C1 segment of cervical spinal cord (tissue), 14 donors: ENCODE measurements around the gene ANK2.
"Not testable (repeated sequence)": the region's sequence is repeated elsewhere in the genome, so short reads cannot be mapped to it uniquely, and the experiment has no call there.

ENCODE experiments used
- DNase-seq, 14 donors: peaks; one replicate each; lab custom pipeline; 2025; lab: John Stamatoyannopoulos, UW

ANK2 gene

DNA sequence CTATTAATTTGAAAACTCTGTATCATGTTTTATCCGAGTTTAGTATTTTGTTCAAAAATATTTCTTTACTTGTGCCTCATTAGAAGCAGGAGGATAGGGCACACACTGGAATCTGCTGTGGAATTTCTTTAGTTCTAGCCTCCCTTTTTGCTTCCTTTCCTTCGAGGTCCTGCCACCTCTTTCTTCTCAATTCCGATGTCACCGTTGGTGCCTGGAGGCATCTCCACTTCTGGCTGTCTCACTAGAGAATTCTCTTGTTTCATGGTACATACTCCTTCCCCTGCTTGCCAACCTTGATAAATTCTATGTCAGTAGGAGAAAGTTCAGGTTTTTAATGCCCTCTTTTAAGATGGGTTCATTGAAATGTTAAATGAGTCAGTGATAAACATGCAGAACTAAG is 140.1 kb downstream of the ANK2 start:
- DNase-seq = no peak

DNA sequence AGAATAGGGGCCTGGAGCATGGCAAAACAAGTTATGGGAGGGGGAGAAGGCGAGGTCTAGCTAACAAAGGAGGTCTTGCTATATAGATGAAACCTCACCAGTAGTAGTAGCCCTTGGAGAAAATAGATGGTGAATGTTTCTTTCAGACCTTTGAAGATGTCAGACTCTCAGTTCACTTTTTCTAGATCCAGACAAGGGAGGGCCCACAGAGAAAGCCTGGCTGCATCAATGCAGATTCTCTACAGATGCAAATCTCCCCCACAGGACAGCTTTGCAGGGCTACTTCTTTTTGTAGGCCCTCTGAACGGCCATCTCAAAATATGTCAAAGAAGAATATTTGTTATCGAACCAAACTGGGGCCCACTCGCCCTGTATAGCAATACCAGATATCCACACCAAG is 159.7 kb downstream of the ANK2 start:
- DNase-seq = no peak

DNA sequence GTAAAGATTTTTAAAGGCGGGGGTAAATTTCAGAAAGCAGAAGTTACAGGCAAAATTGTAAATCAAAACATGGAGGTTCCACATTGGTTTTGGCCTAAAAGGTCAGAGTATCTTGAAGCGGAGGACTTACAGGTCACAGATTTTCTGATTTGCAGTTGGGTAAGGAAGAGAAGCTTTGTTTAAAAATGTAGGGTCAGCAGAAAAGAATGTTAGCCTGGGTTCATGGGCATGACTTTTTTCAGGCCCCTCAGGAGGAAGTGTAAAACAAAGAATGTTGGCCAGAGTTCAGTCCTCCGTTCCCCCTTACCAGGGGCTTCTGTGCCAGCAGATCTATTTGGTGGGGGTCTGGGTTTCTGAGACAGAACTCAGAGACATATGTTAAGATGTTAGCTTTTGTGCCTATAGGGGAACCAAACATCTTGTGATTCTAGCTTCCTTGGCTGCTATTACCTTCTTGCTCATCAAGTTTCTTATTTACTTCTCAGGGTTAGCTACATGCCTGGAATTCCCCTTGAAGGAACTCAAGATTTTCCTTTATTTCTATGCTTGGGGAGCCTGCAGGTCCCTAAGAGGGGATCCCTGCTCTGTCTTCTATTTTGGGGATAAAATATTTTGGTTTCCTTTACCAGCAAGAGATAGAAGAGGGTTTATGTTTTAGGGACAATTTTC is 160.3 kb downstream of the ANK2 start:
- DNase-seq = no peak

DNA sequence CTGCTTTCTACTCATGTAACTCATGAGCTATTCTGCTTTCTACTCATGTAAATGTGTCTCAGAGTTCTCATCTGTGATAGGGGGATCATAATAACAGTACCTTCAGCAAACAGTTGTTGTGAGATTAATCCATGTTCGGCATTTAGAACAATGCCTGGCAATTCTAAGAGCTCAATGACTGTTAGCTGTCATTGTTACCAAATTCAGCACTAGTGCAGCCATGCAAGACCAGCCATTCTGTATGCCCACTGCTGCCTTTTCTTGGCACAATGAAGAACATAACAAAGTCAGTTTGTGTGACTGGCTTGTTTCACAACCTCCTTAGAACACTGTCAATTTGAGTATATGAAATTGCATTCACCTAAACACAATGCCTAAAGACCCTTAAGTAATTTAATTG is 163.2 kb downstream of the ANK2 start:
- peak in 1 of 14 donors; percentile 1 for DNase-seq

DNA sequence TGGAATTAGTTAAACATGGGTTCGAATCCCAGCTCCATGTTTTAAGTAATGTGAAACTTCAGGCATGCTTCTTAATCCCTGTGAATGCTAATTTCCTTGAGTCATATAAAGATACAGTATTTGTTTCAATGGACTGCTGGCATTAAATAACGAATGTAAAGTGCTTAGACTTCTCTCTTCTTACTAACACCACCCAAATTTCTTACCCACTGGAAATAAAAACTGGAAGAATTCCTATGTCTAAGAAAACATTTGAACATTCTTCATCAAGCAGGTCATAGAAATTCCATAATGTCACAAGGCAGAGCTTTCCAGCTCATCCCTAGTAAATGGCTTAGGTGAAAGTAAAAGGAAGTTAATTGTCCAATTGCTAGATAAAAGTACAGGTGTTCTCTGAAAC is 172.5 kb downstream of the ANK2 start:
- DNase-seq = no peak

DNA sequence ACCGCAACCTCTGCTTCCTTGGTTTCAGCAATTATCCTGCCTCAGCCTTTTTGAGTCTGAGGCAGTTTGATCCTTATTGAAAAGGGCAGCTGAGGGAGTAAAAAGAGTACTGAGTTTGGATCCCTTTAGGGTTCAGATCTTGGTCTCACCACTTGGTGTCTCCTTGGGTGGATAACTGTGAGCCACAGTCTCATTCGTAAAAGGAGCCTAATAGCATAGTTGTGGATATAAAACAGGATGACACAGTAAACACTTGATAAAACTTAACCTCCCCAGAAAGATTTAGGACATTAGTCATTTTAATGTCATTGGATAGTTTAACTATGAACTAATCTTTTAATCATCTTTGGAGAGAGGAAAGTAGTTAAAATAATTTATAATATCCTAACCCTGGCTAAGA is 173.0 kb downstream of the ANK2 start:
- DNase-seq = no peak

DNA sequence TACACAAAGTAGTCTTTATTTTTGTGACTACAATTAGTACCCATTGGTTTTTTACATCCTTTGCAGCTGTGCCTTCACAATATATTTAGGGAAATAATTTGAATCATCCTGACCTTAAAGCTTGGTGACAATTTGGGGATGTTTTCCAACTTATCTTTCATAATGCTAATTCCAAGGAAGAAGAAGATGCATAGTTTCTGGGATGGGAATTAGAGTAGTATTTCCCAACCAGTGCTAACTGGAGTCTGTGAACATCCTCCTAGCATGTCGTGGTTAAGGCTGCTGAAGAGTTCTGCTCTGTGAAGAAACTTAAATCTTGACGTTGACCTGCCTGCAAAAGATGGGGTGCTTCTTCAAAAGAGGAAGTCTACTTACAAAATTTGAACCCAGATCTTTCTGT is 173.5 kb downstream of the ANK2 start:
- DNase-seq = no peak

DNA sequence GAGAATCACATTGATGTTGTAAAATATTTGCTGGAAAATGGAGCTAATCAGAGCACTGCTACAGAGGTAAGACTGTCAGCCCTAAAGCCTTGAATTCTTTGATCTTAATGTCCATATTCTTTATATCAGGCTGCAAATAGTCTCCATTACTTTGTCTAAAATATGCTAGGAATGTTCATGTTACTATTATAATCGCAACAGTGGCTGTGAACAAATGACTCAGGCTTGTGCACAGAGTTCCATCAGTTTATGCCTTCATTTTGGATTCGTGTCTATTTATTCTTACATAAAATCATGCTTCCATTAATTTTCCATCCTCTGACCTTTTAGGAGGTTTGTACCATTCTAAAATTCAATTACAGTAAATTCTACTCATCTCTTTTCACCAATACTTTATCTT is 182.7 kb downstream of the ANK2 start:
- no peak for DNase-seq

DNA sequence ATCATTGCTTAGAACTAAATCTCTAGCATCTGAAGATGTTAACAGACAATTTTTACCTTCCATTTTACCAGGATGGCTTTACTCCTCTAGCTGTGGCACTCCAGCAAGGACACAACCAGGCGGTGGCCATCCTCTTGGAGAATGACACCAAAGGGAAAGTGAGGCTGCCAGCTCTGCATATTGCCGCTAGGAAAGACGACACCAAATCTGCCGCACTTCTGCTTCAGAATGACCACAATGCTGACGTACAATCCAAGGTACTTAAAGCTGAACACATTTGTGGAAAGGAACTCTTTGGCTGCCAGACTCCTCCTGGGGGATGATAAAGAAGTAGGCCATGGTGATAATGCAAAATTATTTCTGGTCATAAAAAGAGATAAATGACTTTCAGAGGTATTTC is 187.5 kb downstream of the ANK2 start:
- no peak for DNase-seq

DNA sequence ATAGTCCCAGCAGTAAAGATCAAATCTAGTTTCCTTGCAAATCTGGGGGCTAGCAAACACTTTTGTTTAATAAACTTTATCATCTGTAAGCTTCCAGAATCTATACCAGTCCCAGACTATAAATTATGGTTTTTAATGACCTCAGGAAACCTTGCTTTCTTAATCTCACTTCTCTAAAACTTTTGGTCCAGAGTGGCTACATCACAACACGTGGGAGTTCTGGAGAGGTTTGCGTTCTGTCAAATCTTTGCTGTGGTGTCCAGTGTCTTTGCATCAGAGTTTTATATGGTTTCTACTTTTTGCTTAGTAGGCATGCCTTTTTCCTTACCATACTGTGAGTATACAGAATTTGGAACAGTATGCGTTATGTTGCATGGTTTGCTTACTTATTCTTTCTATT is 193.9 kb downstream of the ANK2 start:
- DNase-seq = no peak

DNA sequence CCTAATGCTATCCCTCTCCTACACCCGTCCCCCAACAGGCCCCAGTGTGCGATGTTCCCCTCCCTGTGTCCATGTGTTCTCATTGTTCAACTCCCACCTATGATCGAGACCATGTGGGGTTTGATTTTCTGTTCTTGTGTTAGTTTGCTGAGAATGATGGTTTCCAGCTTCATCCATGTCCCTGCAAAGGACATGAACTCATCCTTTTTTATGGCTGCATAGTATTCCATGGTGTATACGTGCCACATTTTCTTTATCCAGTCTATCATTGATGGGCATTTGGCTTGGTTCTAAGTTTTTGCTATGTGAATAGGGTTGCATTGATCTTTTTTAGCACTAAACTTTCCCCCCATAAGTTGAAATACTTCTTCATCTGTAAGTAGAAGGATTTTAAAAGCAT is 195.3 kb downstream of the ANK2 start:
- not testable (repeated sequence) for DNase-seq

DNA sequence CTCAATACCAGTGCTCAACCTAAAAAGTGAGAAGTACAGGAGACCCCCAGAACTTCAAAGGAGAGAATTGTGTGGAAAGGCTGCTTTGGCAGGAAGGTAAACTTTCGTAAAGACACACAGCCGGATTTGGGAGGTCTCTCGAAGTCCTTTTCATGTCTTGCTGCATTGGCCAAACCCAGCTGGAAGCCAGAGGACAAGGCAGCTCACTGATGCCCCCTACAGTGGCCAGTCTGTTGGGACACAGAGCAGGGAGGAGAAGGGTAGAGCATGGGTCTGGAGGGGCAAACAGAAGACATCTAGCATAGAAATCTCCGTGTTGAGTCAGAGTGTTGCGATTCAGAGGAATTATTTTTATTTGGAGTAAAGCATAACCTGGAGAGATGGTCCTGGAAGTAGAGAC is 198.9 kb downstream of the ANK2 start:
- DNase-seq = peak in 1 of 14 donors; percentile 18

DNA sequence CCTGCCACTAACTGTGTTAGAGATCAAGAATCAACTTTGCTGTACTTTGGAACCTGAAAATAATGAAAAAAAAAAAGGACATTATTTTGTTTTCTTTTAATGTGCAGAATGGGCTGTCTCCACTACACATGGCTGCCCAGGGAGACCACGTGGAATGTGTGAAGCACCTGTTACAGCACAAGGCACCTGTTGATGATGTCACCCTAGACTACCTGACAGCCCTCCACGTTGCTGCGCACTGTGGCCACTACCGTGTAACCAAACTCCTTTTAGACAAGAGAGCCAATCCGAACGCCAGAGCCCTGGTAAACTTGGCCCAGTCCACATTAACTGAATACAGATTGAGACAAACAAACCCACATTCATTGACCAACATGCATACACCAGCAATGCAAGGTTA is 206.2 kb downstream of the ANK2 start:
- no peak for DNase-seq

DNA sequence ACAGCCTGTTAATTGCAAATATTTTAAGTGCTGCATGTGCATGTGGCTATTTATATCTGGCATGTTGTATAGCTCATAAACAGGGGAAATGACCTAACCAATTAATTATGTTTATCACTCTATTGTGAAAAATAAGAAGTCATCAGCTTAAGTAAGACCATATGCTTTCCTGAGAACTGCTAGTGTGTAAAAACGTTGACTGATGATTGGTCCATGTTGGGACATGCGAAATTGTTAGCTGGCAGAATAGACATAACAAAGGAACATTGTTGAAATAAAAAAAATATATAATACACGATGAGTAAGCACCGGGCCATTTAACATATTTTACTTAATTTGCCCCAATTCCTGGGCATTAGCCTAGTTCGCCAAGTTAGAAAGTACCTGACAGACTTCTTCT is 207.5 kb downstream of the ANK2 start:
- DNase-seq = no peak

DNA sequence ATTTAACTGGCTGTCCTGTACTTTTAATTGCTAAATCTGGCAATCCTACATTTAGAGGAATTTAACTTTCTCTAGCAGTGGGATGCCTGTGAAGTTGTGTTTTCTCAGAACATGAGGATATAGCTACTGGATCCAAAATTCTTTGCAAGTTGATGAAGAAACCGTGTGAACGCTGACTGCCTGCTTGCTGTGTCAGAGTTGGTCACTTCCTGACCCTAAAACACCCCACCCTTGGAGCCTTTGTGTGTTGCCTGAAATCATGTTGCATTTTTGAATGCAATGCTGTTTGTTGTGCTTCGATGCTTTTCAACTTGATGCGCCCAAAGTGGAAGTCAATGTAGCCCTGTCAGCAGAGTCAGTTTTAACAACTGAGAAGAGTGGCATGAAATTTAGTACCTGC is 211.2 kb downstream of the ANK2 start:
- DNase-seq = peak in 1 of 14 donors; percentile 10

DNA sequence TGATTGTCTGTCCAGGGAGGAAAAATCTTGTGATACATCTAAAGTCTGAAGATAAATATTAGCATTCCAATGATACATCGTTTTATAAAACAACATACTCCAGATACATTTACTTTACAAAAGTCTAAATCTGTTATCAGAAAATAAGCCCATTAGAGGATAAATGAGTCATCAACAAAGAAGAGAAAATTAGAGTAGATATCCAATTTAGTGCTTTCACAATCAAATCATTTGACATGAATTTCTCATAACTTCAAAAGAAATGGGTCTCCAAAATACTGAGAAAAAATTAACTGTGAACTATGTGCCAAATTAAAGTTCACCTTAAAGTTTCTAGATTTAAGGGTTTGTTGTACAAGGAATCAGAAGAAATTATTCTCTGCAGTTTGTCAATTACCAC is 213.8 kb downstream of the ANK2 start:
- DNase-seq = no peak

DNA sequence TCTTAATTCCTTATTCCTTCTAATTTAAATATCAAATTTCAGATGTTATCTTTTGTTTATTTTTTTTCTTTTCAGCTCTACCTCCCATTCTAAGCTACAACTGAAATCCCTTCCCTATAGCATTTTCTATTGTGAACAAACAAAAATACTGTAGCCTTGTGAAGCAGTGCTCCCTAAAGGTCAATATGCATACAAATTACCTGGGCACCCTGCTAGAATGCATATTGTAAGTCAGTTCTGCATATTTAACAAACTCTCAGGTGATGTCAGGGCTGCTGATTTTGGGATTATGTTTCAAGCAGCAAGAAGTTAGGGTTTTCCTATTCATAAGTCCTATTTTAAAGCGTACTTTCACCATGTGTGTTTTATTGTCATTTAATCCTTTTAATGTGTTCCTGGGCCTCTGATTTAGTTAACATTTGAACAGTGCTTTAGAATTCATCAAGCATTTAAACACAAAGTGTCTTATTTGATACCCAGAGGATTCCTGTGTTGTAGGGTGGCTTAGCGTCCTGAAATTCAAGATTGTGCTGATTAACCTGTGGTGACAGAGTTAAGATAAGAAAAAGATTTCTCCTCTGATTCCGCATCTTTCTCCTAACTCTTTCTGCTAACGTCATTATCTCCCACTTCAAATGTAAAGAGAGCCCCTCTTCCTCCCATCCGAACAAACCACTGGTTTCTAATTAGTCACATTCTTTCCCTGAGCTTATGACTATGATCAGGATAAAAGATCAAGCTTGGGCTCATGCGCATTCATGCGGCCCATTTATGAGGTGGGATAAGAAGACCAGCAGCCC is 221.3 kb downstream of the ANK2 start:
- DNase-seq = no peak

DNA sequence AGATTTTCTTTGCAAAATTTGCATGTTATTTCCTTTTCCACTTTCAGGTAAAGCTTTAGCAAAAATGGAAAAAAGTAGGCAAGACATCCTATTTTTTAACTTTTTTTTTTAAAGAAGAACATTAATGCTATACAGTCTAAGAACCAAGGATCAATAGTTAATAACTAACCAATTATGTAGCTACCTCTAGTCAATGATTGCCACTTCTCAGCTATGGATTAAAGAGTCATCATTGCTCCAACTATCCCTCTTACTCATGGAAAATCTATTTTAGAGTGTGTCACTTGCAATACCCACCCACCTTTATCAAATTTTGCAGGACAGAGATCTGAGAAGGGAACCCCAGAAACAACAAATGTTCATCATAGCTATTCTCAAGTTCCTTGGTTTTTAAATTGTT is 223.1 kb downstream of the ANK2 start:
- DNase-seq = no peak

DNA sequence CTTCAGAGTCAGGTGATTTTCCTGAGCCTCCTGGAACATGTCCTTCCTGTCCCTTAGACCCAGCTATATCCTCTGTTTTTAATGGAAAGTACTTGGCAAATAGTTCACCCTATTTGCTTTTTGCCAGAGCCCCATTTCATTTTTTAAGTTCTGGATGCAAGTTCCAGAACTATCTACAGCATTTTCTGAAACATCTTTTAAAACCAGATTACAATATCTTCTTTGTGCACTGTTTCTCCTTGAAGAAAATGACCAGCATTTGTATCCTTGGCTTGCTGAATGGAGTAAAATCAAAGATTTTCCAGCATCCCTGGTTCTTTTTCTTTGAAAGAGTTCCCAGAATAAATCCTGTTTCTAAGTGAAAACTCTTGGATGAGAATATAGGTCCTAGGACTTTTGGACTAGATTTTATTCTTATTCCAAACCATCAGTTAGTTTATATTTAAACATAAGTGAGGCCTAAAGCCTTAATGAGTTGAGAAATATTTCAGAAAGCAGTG is 224.3 kb downstream of the ANK2 start:
- no peak for DNase-seq

DNA sequence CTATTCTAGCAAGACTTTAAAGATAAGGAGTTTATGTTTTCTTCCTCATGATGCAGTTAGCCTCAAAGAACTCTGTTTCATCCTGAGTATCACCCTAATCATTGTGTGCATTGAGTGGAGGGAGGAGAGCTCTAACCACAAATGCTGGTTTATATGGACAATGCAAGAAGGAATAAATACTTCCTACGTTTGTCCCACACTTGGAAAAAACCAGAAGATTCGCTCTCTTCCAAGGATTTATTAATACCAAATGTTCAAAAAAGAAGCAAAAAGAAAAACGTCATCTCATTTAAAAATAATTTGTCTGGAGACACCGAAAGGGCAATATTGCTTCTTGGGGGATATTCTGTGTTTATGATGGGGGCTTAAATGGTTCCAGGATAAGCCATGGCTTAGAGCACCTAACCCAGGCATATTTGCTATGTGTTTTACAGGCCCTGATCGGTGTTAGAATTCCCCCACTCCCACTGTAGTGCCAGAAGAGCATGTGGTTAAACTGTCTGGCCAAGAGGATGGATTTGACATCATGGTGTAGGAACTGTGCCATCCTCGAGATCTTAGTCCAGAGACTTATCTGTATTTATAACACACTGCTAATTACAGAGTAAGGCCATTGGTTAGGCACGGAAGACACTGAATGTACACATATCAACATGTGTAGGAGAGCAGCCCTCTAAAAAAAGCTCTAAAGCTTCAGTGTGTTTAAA is 227.2 kb downstream of the ANK2 start:
- DNase-seq = peak in 3 of 14 donors; percentile 2 to 35 (median 20)

DNA sequence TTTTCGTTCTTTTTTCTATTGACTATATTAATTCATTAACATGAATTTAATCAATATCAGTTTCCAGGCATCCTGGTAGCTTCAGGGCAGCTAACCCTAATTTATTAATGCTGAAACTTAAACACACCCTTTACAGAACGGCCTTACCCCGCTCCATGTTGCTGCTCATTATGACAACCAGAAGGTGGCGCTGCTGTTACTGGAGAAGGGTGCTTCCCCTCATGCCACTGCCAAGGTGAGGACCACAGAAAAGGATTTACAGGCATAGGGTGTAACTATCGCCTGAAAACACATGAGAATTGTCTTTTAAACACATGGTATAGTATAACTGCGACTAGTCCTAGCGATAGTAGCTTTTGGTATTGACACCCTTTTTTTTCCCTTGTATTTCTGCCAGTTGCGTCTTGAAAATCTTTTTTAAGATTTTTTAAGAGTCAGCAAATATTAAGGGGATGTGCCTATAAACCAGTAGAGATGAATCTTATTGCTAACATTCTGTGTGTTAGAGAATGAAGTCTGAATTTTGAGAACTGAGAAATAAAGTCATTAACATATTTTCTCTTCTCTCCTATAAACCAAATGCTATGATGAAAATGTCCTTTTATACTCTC is 229.0 kb downstream of the ANK2 start:
- DNase-seq = peak in 11 of 14 donors; percentile 3 to 44 (median 19)

DNA sequence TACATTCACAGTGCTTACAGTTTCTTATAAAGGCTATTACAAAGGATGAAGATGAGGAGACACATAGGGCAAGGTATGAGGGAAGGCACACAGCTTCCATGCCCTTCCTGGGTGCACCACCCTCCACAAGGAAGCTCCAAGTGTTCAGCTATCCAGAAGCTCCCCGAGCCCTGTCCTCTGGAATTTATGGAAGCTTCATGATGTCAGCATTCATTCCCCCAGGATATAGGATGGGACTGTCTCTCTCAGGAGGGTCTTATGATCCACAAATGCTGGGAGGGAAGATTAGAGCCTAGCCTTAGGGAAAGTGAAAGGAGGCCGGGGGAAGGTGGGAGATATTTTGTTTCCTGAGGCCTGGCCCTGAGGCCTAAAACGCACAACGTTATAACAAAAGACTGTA is 236.0 kb downstream of the ANK2 start:
- no peak for DNase-seq
